OCI-LY3 (cell line): Measurements from ENCODE around the gene PPP1R26.

Experiments
- H2AFZ ChIP-seq: fragments of 200-600, 300-600 bp; shearing (Covaris generic); 2 replicates; pipeline ENCODE4 v1.6.0; 2014; ENCODE audit warnings: antibody characterized with exemption, low read depth, low read length
- H3K27ac ChIP-seq: fragments of 200-600, 300-600 bp; sonication (generic); 2 replicates; pipeline ENCODE4 v1.5.1; 2014; ENCODE audit warnings: mild to moderate bottlenecking, low read length, moderate library complexity, mixed read lengths
- H3K27me3 ChIP-seq: fragments of 200-600, 300-600 bp; sonication (generic); 2 replicates; pipeline ENCODE4 v1.6.1; 2014; ENCODE audit warnings: low read depth, low read length, mixed read lengths
- H3K36me3 ChIP-seq: fragments of 200-600, 300-600 bp; sonication (generic); replicated peaks from 2 replicates; pipeline ENCODE3; 2014; ENCODE audit warnings: low read depth, low read length, mixed read lengths
- H3K4me1 ChIP-seq: fragments of 300-600, 200-600 bp; sonication (generic); 2 replicates; pipeline ENCODE4 v1.6.1; 2014; ENCODE audit warnings: low read length, mixed read lengths
- H3K4me2 ChIP-seq: fragments of 200-600, 300-600 bp; sonication (generic); 2 replicates; pipeline ENCODE4 v1.6.1; 2014; ENCODE audit warnings: low read length, mixed read lengths
- H3K4me3 ChIP-seq: fragments of 300-600, 200-600 bp; sonication (generic); 2 replicates; pipeline ENCODE4 v1.5.1; 2014; ENCODE audit warnings: antibody characterized with exemption, mild to moderate bottlenecking, low read length, moderate library complexity
- H3K79me2 ChIP-seq: fragments of 300-600, 200-600 bp; shearing (Covaris generic); 2 replicates; pipeline ENCODE4 v1.6.1; 2014; ENCODE audit warnings: mild to moderate bottlenecking, low read length, mixed read lengths
- H3K9ac ChIP-seq: fragments of 300-600, 200-600 bp; shearing (Covaris generic); 2 replicates; pipeline ENCODE4 v1.6.0; 2014; ENCODE audit warnings: mild to moderate bottlenecking, low read length, moderate library complexity
- H3K9me3 ChIP-seq: fragments of 200-600, 300-600 bp; shearing (Covaris generic); 2 replicates; pipeline ENCODE4 v1.6.1; 2014; ENCODE audit warnings: low read length, mixed read lengths; ENCODE audit not compliant: insufficient read depth
- H4K20me1 ChIP-seq: fragments of 200-600, 300-600 bp; sonication (generic); 2 replicates; pipeline ENCODE4 v1.6.1; 2016; ENCODE audit warnings: low read length, mixed read lengths; ENCODE audit not compliant: insufficient read depth
- CTCF ChIP-seq: fragments of 200-600, 300-600 bp; sonication (generic); IDR thresholded peaks from 2 replicates; pipeline ENCODE4 v1.5.1; 2014; ENCODE audit warnings: antibody characterized with exemption, low read length, low read depth
- EZH2phosphoT487 ChIP-seq: fragments of 200-600 bp; shearing (Covaris generic); IDR thresholded peaks from 2 replicates; pipeline ENCODE4 v1.6.1; 2018; ENCODE audit warnings: antibody characterized with exemption, mixed run types, low read depth

Gene PPP1R26

GRCh38 chr9:135522931-135523330, 43.3 kb downstream of the PPP1R26 start:
- Histone ChIP-seq H3K36me3 (no peaks in the 10 kb centered on the region), H3K79me2 (no peaks in the 10 kb centered on the region), H2AFZ (no peak overlapping the region), H3K4me3 (no peak overlapping the region), H3K27me3 (no peaks in the 10 kb centered on the region), H3K4me1 (no peaks in the 10 kb centered on the region), H3K9ac (no peak overlapping the region), H3K27ac (no peak overlapping the region), H3K9me3 (no peaks in the 10 kb centered on the region), H4K20me1 (no peaks in the 10 kb centered on the region), H3K4me2 (no peak overlapping the region)
- TF ChIP-seq EZH2phosphoT487 (no peak), CTCF (no peak)

GRCh38 chr9:135523521-135524129, 44.0 kb downstream of the PPP1R26 start:
- TF ChIP-seq EZH2phosphoT487 (no peak), CTCF (no peak)
- no peaks in the 10 kb centered on the region for H3K4me1 ChIP-seq
- no peak overlapping the region for H3K4me3 ChIP-seq
- no peaks in the 10 kb centered on the region for H3K9me3 ChIP-seq
- no peaks in the 10 kb centered on the region for H4K20me1 ChIP-seq
- H3K79me2 ChIP-seq: no peaks in the 10 kb centered on the region
- no peak overlapping the region for H3K27ac ChIP-seq
- H3K4me2 ChIP-seq: no peak overlapping the region
- H3K9ac ChIP-seq: no peak overlapping the region
- no peaks in the 10 kb centered on the region for H3K36me3 ChIP-seq
- no peak overlapping the region for H2AFZ ChIP-seq
- no peaks in the 10 kb centered on the region for H3K27me3 ChIP-seq

- Histone ChIP-seq H3K9me3 (no peaks in the 10 kb centered on the region), H3K4me3 (no peak overlapping the region), H3K79me2 (no peaks in the 10 kb centered on the region), H3K27ac (no peak overlapping the region), H2AFZ (no peak overlapping the region), H3K27me3 (no peaks in the 10 kb centered on the region), H3K4me2 (no peak overlapping the region), H3K9ac (no peak overlapping the region), H4K20me1 (no peaks in the 10 kb centered on the region), H3K4me1 (no peaks in the 10 kb centered on the region), H3K36me3 (no peaks in the 10 kb centered on the region)
- TF ChIP-seq EZH2phosphoT487: no peak
- no peak for TF ChIP-seq CTCF
Observed at GRCh38 chr9:135524130-135524861, 44.7 kb downstream of the PPP1R26 start.

- Histone ChIP-seq H3K27me3 (no peaks in the 10 kb centered on the region), H3K36me3 (no peaks in the 10 kb centered on the region), H3K9me3 (no peaks in the 10 kb centered on the region), H3K4me3 (no peak overlapping the region), H2AFZ (no peak overlapping the region), H4K20me1 (no peaks in the 10 kb centered on the region), H3K27ac (no peak overlapping the region), H3K79me2 (no peaks in the 10 kb centered on the region), H3K4me2 (no peak overlapping the region), H3K4me1 (no peaks in the 10 kb centered on the region), H3K9ac (no peak overlapping the region)
- no peak for TF ChIP-seq EZH2phosphoT487
- no peak for TF ChIP-seq CTCF
Observed at GRCh38 chr9:135525241-135526088, 45.9 kb downstream of the PPP1R26 start.
